ENCODE measurements around the gene ATMIN.

- no peak for TF ChIP-seq POLR2AphosphoS5 (IDR thresholded peaks at IDR 0.05; ENCODE audit: low read depth, low read length)
- TF ChIP-seq CTCF (IDR thresholded peaks at IDR 0.05), result no peak
- no peak for TF ChIP-seq REST (IDR thresholded peaks at IDR 0.05; ENCODE audit: insufficient read depth in 1 of 2, low read depth in 2 of 2, low read length in 1 of 2)
- no peak for TF ChIP-seq TCF7L2 (IDR thresholded peaks at IDR 0.05; ENCODE audit: low read depth, low read length)
- no peak for TF ChIP-seq SIN3A (IDR thresholded peaks at IDR 0.05; ENCODE audit: borderline replicate concordance, insufficient read depth, low read depth, low read length)
These were observed 27.2 kb upstream of the ATMIN start for GRCh38 chr16:81008505-81008789.

All from Panc1 (cell line).